Hepatocyte (in vitro differentiated cells): Measurements from ENCODE around the gene LECT2.

Source experiments
- CTCF ChIP-seq: fragments of 200-600 bp; sonication (generic); IDR thresholded peaks from 2 replicates; pipeline ENCODE4 v1.5.1; 2016; ENCODE audit warnings: antibody characterized with exemption, mild to moderate bottlenecking; ENCODE audit not compliant: poor library complexity
- EZH2 ChIP-seq: fragments of 200-600 bp; sonication (generic); IDR thresholded peaks from 2 replicates; pipeline ENCODE4 v1.6.1; 2016; ENCODE audit warnings: antibody characterized with exemption, mild to moderate bottlenecking, borderline replicate concordance
- EZH2phosphoT487 ChIP-seq: fragments of 200-600 bp; sonication (generic); IDR thresholded peaks from one replicate; pipeline ENCODE4 v1.6.1; 2018; ENCODE audit warnings: antibody characterized with exemption, mild to moderate bottlenecking, low read depth, moderate library complexity; ENCODE audit not compliant: unreplicated experiment, severe bottlenecking

GRCh38 chr5:135952683-135953082, 2.1 kb downstream of the LECT2 start:
- TF ChIP-seq CTCF: no peak
- TF ChIP-seq EZH2: no peak
- no peak for TF ChIP-seq EZH2phosphoT487
